Measurements from ENCODE around the gene TDRD1.

The TDRD1 gene

DNA sequence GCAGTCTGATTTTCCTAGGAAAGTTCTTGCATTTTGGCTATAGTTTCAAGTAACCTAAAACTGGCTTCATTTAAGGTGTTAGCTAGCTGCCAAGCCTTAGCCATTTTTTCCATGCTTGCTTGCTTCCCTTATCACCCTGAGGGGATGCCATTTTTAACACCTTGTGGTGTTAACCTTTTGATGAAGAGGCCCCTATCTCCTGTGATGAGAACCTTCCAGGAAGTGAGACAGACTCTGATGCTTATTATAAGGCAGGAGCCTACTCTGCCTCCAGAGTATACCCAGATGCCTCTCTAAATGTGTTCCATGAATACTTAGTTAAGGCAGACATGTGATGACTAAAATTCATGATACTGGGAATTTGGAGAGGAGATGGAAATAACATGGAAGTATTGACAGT, 55.0 kb downstream of the TDRD1 start:
- DNase-seq = no peak

DNA sequence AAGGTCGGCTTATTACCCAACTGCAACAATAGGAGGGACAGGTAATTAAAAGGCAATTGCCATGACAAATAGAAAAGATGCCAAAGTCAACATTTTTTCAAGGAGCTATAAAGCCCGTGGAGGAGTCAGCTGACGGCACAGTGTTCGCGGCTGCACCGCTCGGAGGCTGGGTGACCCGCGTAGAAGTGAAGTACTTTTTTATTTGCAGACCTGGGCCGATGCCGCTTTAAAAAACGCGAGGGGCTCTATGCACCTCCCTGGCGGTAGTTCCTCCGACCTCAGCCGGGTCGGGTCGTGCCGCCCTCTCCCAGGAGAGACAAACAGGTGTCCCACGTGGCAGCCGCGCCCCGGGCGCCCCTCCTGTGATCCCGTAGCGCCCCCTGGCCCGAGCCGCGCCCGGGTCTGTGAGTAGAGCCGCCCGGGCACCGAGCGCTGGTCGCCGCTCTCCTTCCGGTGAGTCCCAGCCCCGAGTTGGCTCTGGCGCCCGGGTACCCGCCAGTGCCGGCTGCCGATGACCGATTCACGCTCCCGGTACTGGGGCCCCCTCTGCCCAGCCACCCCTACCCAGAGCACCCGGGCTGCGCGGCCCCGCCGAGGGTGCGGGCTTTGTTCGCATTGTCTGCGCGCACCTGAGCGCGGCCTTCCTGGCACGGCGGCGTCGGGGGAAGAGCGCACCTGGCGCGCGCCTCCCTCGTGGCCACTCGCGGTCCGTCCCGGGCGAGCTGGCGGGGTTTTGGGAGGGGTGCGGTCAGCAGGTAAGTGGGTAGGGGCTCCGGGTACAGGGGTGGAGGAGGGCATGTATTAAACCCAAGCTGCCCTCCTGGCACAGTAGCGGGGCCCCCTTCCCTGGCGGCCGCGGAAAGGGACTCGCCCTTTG, 60.2 kb downstream of the TDRD1 start, which contains the start of gene VWA2:
Gene VWA2, plus strand, starts transcription at position 138 of the 877 bp plus-strand sequence. CDS start 9,460 bp downstream, outside the sequence.
- DNase-seq = no peak

DNA sequence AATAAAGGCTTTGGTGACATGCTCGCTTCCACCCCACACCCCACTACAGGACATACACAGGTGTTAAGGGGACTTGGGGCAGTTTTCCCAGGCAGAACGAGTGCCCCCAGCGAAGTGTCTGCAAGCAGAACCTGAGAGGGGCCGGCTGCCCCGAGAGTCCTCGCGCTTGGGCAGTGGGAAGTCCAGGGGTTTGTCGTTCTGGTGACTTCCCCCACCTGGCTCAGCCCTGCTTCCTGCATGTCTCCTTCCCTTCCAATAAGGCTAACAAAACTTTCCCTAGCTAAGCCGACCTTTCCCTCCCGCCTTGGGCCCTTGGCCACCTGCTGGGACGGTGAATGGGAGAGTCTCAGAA, 60.8 kb downstream of the TDRD1 start:
- DNase-seq = no peak

DNA sequence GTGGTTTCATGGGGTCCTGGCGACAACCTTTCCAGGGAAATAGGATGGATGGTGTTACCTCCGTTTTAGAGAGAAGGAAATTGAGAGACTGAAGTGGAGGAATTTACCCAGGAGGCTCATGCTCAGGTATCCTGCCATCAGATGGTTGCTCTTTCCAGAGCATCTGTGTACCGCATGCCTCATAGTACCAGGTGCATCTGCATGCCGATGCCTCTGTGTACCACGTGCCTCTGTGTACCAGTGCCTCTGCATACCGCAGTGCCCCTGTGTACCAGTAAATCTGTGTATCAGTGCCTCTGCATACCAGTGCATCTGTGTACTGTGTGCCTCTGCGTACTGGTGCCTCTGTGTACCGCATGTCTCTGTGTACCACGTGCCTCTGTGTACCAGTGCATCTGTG, 63.1 kb downstream of the TDRD1 start:
- DNase-seq = no peak

DNA sequence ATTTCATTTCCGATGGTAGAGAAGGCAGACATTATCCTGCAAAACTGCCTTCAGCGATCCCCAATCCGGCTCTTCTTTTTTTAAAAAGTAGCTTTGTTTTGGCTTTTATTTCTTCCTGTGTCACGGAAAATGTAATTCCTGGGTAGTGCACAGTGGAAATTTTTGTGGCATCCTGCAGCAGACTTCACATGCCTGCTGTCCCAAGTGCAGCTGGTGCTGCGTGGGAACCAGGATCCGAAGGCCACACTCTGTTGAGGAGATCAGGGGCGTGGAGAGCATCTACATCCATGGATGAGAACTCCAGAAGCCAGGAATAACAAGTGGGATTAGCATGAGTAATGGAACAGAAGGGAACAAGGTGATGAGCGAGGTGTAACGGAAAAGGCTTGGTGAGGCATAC, 64.5 kb downstream of the TDRD1 start:
- DNase-seq = no peak

DNA sequence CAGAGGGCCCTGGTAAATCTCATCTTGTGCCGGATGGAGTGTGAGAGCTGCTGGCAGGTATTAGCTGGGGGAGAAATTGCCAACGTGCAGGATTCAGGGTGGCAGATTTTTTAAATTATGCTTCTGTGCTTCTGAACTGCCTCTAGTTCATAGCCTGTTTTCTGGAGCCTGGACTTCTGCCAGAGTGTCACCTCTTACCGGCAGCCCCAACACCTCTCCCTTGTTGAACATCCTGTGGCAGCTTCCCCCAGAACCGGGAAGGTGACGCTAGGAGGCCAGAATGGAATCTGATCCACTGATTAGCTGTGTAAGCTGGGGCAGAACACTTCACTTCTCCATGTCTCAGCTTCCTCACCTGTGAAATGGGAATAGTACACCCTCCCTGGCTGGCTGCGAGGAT, 65.0 kb downstream of the TDRD1 start:
- no peak for DNase-seq

GRCh38 chr10:114245121-114245791, 66.1 kb downstream of the TDRD1 start:
- DNase-seq = no peak

- DNase-seq = no peak
Measured at GRCh38 chr10:114246679-114247305, 67.6 kb downstream of the TDRD1 start.

- no peak for DNase-seq
Measured at GRCh38 chr10:114250236-114250635, 71.1 kb downstream of the TDRD1 start.

DNA sequence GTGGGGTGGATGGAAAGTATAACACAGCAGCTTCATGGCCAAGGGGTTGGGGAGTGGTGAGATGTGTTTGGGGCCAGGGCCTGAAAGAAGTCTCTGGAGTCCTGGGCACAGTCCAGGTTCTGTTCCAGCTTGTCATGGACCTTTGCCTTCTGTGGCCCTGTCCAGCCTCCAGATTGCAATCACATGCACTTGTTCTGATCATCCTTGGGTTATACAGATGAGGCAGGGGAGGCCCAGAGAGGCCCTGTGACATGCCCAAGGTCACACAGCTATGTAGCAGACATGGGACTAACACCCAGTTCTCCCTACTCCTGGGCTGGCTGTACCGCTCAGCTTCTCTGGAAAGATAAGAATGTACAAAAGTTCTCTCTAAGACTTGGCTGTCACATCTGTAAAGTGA, 71.6 kb downstream of the TDRD1 start:
- no peak for DNase-seq

DNA sequence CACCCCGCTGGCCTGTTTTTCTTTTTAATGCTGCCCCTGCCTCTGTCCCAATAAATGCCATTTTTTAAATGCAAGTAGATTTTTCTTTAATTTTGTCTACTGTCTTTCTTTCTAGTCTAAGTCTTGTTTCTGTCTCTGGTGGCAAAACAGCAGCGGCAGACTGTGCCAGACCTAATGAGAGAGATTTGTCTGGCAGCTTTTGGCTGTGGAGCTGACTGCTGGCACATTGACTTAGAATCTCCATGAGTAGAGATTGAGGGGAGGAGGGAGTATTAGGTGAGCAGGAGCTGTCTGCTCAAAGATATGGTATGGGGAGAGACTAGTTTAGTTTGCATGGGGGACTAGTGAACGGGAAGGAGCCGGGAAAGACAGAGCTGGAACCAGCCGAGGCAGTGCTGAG, 72.9 kb downstream of the TDRD1 start:
- no peak for DNase-seq

DNA sequence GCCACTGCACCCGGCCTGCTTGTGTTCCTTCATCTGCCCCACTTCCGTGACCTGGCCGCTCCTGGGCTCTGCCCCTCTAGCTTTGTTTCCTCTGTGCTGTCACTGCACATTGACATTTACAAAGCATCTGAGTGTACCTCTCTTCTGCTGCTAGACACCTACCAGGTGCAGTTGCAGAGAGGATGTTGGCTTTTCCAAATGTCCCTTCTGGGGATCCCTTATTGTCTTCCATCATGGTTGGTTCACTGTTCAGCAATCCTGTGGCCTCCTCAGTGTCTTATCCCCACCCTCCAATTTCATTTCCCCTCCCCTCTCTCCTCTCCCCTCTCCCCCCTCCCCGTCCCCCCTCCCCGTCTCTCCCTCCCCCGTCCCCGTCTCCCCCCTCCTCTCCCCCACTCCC, 73.7 kb downstream of the TDRD1 start:
- DNase-seq = no peak

GRCh38 chr10:114255227-114255626, 76.1 kb downstream of the TDRD1 start:
- DNase-seq = no peak

DNA sequence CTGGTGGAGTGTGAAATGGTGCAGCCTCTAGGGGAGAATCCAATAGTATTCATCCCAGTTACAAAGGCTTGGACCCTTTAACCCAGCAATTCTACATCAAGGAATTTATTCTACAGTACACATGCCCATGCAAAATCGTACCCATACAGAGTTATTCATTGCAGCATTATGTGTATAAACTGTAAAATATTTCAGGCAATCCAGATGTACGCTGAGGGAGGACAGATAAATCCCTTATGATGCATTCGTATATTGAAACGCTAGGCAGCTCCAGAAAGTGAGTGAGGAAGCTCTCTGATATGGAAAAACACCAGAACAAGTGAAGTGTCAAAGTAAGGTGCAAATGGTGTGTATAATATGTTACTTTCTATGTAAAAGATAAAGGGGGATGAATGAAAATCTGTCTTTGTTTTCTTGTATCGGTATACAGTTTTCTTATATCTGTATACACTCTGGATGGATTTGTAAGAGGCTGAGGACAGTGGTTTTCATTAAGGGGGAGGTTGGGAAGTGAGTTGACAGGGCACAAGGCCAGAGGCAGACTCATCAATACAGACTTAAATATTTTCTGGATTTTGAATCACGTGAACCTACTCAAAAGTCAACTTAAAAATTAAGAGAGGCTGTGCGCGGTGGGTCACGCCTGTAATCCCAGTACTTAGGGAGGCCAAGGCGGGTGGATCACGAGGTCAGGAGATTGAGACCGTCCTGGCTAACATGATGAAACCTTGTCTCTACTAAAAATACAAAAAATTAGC, 77.0 kb downstream of the TDRD1 start:
- no peak for DNase-seq

- DNase-seq = no peak
Measured at GRCh38 chr10:114256822-114257221, 77.7 kb downstream of the TDRD1 start.

- no peak for DNase-seq
Measured at GRCh38 chr10:114257498-114257897, 78.3 kb downstream of the TDRD1 start.

- no peak for DNase-seq
Measured at GRCh38 chr10:114258274-114258840, 79.2 kb downstream of the TDRD1 start.

DNA sequence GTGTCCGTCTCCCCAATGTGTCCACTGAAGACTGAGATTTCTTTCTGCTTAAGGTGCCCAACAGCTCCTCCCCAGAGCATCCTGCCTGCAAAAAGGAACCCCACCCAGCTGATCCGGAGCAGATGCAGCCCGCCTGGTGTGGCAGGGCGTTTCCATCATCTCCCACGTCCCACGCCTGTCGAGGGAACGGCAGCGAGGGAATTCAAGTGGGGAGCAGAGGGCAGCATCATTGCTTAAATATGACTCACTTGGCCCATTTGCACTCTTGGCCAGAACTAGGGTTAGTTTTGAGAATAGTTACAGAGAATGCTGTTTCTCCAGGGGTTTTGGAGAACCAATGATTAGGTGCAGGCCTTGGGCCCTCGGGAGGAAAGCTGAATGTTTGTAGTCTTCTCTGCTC, 80.7 kb downstream of the TDRD1 start:
- DNase-seq = no peak

DNA sequence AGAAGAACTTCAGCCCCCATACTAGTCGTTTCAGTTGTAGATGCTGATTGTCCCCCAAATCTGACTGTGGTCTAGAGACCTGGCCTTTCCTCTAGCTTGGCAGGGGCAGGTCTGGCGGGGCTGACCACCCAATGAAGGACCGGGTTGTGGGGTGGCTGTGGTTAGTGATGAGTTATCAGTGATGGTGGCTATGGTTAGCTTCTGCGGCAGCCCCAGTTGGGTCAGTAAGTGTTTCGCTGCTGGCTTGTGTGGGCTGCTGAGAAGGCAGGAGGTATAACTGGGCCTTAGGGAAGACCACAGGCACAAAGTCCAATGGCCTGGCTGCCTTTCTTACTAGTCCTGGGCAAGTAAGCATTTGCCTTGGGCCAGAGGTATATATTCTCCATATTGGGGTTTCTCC, 81.2 kb downstream of the TDRD1 start:
- DNase-seq = no peak

DNA sequence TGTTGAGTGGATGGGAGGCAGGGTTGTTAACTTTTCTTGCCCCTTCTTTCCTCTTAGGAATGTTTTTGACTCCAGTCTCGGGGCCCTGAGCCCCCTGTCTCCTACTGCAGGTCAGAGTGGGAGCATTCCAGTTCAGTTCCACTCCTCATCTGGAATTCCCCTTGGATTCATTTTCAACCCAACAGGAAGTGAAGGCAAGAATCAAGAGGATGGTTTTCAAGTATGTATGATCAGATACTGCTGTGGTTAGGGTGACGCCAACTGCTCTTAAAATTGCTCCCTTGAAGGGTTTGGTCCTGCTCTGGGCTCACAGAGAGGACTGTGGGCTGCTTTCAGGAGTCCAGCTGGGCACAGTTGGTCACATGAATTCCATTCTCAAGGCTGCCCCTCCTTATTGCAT, 81.9 kb downstream of the TDRD1 start:
- DNase-seq = no peak

- DNase-seq = no peak
Measured at GRCh38 chr10:114262496-114262895, 83.3 kb downstream of the TDRD1 start.

GRCh38 chr10:114265392-114266053, 86.4 kb downstream of the TDRD1 start:
- no peak for DNase-seq

All from NCI-H2171 (cell line).